HG03378 (cell line): ENCODE results near the gene COL1A2.

ENCODE experiments used
- ATAC-seq: cut with Tn5 transposase; IDR thresholded peaks from one replicate; pipeline ENCODE4 v1.9.1; 2021; ENCODE audit warnings: mild to moderate bottlenecking, moderate library complexity; ENCODE audit not compliant: unreplicated experiment

The COL1A2 gene

GRCh38 chr7:94394437-94395140 lies at the start of gene COL1A2:
COL1A2 (plus strand) TSS chr7:94394895; CDS start chr7:94395032, 137 bp downstream.
- no peak for ATAC-seq

GRCh38 chr7:94345907-94346306 lies 48.8 kb upstream of the COL1A2 start:
- no peak for ATAC-seq

- no peak for ATAC-seq
These were observed 46.6 kb upstream of the COL1A2 start for GRCh38 chr7:94348142-94348541.

- no peak for ATAC-seq
These were observed 44.0 kb upstream of the COL1A2 start for GRCh38 chr7:94350734-94351133.

- ATAC-seq: no peak
These were observed 43.0 kb upstream of the COL1A2 start for GRCh38 chr7:94351703-94352102.

- no peak for ATAC-seq
These were observed 41.8 kb upstream of the COL1A2 start for GRCh38 chr7:94352887-94353286.

GRCh38 chr7:94354953-94355352 lies 39.7 kb upstream of the COL1A2 start:
- ATAC-seq: no peak

- ATAC-seq: no peak
These were observed 39.2 kb upstream of the COL1A2 start for GRCh38 chr7:94355454-94355853.

GRCh38 chr7:94357076-94357475 lies 37.6 kb upstream of the COL1A2 start:
- no peak for ATAC-seq

- ATAC-seq: no peak
These were observed 33.8 kb upstream of the COL1A2 start for GRCh38 chr7:94360926-94361325.

- no peak for ATAC-seq
These were observed 32.4 kb upstream of the COL1A2 start for GRCh38 chr7:94362276-94362675.

GRCh38 chr7:94364816-94365215 lies 29.9 kb upstream of the COL1A2 start:
- ATAC-seq: no peak

- ATAC-seq: no peak
These were observed 28.5 kb upstream of the COL1A2 start for GRCh38 chr7:94366163-94366562.

- ATAC-seq: no peak
These were observed 27.9 kb upstream of the COL1A2 start for GRCh38 chr7:94366832-94367231.

- no peak for ATAC-seq
These were observed 26.7 kb upstream of the COL1A2 start for GRCh38 chr7:94367949-94368348.

GRCh38 chr7:94368371-94368791 lies 26.3 kb upstream of the COL1A2 start:
- no peak for ATAC-seq

- ATAC-seq: no peak
These were observed 20.5 kb upstream of the COL1A2 start for GRCh38 chr7:94374231-94374630.

- no peak for ATAC-seq
These were observed 19.8 kb upstream of the COL1A2 start for GRCh38 chr7:94374721-94375566.

- ATAC-seq: no peak
These were observed 19.0 kb upstream of the COL1A2 start for GRCh38 chr7:94375691-94376090.

GRCh38 chr7:94376281-94376680 lies 18.4 kb upstream of the COL1A2 start:
- no peak for ATAC-seq

GRCh38 chr7:94378356-94378755 lies 16.3 kb upstream of the COL1A2 start:
- ATAC-seq: no peak

- ATAC-seq: no peak
These were observed 14.4 kb upstream of the COL1A2 start for GRCh38 chr7:94380264-94380663.
